ENCODE measurements around the gene ABO.
"Not testable (repeated sequence)": the region's sequence is repeated elsewhere in the genome, so short reads cannot be mapped to it uniquely, and the experiment has no call there.

ABO gene

GRCh38 chr9:133230514-133230913, 44.5 kb downstream of the ABO start:
- not testable (repeated sequence) for H3K4me3 ChIP-seq, H3K27ac ChIP-seq

DNA sequence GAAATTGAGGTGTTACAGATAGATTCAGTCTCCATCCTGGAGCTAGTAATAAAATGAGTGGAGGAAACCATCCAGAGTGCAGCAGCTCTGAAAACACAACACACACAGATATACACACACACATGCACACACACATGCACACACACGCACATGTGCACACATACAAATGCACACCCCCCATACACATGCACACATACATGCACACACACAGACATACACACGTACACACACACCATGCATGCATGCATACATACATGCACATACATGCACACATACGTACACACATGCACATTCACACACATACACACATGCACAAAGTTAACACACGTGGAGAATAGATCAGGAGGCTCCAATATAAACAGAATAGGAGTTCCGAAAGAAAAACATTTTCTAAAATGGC, 44.9 kb downstream of the ABO start:
- Histone ChIP-seq H3K4me3 (no peak overlapping the region), H3K27ac (no peak overlapping the region)

DNA sequence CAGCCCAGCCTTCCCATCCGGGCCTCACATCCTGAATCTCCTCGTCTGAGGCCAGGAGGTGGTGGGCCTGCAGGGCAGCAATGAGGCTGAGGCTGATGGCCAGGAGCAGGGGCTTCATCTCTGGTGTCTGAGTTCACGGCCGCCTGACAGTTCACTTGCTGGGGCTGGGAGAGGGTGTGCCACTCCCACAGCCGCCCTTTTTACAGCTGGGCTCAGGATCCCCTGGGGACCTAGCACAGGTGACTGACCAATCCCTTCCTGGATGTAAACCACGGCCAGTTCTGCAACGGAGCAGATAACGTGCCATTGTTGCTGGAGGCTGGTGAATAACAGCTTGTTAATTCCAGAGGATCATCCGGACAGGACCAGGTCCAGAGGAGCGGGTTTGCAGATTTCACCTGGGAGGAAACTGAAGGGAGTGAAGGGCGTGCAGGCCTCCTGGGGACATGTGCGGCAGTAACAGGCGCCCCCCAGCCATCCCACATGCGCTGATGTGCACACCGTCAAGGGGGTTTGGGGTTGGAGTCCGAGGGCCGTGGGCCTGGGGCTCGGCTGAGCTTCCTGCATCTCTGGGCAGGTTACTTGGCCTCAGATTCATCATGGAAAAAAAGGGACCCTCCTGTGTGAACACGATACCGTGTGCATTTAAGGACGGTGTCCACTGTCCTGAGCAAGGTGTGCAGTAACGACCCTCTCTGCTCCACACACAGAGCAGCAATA, 46.4 kb downstream of the ABO start:
- H3K4me3 ChIP-seq, H3K27ac ChIP-seq: not testable (repeated sequence)

GRCh38 chr9:133227996-133228395, 47.0 kb downstream of the ABO start:
- not testable (repeated sequence) for H3K27ac ChIP-seq, H3K4me3 ChIP-seq

DNA sequence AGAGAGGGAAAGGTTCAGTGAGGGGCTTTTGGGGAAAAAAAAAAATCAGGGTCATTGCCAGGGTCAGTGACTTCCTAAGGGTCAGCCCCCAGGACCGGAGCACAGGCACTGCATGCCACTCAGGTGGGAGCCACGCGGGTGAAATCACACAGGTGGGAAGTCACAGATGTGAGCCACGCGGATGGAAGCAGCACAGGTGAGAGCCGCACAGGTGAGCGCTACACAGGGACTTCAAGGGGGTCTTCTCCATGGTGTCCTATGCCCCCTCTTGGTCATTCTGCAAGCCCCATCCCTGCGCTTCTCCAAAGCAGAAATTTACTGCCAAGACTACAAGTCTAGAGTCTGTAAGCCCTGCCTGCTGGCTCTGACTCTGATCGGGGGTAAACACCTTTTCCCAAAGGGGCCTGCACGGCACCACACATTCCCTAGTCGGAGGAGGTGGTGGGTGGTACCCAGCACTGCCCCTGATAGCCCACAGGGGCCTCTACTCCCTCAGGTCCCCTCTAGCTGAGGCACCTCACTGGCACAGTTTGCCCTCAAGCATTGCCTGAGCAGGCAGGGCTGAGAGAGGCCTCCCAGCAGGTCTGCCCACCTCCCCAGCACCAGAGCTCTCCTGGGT, 47.6 kb downstream of the ABO start:
- H3K27ac ChIP-seq: no peak overlapping the region

DNA sequence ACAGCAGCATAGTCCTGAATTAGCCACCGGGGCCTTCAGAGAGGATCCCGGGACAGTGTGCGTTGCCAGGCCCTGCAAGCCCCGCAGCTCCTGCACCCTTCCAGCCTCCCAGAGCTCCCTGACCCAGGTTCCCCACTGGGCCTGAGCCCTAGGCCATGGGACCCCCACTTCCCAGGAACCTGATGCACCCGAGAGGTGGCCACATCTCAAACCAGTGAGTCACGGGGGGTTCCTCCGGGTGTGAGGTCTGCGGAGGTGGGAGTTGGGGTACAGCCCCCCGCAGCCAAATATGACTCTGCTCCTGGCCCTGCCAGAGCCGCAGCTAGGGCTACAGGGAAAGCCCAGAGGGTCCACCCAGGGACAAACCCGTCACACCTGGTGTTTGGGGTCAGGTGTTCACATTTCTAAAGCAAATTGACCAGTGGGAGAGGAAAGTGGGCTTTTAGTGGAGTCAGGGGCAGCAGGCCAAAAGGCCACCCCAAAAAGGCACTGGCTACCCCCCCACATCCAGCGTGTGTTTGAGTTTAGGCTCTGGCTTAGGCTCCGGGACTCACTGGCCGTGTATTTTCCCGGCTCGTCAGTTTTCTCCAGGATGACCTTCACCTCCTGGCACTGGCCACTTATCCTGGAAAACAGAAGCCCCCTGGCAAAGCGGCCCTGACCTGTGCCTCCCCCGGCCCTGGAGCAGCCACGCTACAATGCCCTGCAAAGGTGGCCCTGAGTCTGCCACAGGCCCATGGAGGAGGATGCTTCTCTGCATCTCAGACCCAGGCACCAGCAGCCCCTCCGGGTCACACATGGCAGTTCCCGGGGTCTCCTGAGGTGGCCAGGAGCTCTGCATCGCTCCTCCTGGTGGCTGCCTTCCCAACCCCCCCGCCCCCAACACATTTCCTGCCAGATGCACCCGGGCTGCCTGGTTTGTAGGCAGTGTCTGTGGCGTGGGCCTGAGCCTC, 48.5 kb downstream of the ABO start:
- Histone ChIP-seq H3K27ac (no peak overlapping the region), H3K4me3 (no peak overlapping the region)

More for the DNA sequence above, 47.6 kb downstream of the ABO start:
- H3K4me3 ChIP-seq: no peak overlapping the region

DNA sequence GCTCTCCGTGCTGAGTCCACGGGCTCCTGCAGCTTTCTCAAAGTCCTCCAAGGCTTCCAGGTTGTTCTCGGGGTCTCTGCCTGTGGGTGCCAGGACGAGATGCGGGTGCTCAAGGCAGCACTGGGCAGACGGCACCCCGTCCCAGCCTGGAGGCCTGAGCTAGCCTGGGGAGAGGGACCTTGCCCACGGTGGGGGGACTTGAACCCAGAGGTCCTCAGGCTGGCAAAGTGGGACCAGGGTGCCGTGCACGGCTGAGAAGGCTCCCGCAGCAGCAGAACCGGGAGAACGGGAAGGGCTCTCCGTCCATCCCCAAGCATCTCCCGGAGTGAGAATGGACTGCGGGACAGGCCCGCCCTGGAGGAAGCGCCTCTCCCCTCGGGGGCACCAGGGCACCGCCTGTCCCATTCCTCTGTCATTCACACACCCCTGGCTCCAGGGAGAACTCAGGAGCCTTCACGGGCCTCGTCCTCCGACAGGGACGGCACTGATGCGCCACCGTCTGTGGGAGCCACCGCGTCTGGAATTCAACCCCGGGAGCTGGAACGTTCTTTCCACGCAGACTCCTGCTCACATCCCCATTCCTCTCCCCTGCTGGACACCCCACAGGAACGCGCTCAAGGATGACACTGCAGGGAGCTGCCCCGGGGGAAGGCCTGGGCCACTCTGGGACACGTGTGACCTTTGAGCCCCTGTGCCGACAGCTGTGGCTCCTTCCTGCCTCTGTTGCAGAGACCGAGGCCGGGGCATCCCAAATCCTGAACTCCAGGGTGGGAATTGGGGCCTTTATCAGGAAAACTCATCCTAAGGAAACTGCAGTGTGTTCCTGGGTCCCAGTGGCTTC, 49.6 kb downstream of the ABO start:
- no peak overlapping the region for H3K27ac ChIP-seq
- no peak overlapping the region for H3K4me3 ChIP-seq

DNA sequence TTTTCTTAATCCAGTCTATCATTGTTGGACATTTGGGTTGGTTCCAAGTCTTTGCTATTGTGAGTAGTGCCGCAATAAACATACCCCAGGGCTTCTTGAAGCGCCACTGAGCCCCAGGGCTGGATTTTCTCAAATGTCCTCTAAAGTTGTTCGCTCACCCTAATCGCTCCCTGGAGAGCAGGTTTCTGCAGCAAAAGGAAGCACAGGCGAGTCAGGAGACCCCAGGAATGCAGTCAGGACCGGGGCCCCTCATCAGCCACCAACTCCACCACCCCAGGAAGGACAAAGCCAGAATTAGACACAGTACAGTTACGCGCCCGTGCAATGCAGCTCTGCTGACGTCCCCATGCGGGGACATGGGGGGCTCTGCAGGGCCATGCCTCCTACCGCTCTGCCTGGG, 50.2 kb downstream of the ABO start:
- Histone ChIP-seq H3K27ac (no peak overlapping the region), H3K4me3 (no peak overlapping the region)

DNA sequence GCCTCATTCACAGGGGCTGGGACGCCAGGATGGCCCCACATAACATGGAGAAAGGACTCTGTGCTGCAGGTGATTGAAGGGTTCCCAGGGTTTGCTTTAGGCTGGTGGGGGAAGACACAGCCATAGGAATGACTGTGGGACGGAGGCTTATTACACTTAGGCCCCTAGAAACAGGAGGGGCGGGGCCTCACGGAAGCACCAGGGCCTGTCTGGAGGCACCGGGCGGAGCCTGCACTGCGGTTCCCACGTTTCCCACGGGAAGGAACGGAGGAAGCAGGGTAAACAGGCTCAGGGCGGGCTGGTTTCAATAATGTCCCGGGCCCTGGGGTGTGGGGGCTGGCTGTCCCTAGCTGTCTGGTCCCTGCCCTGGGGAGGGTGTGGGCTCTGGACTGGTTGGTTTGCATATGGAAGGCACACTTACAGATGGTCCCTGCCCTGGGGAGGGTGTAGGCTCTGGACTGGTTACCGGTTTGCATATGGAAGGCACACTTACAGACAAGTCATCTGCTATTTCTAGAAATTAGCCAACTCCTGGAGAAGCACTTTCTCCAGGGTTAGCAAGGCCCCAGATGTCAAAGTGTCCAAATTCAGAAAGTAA, 51.7 kb downstream of the ABO start:
- not testable (repeated sequence) for H3K4me3 ChIP-seq

DNA sequence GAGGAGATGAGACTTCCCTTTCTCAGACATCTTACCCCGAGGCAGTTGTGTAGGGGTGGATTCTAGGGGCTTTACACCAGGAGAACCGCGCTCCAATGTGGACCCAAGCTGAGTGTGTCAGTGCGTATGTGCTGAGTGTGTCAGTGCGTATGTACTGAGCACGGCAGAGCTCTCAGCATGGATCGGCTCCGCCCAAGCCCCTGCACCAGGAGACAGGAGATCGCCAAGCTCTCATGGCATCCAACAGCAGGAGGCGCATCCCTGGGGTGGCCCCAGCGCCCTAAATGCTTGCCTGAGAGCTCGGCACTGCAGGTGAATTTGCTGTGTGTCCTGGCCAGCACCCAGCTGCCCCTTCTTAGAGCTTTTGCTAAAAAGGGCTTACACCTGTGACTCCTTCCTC, 53.0 kb downstream of the ABO start:
- H3K27ac ChIP-seq, H3K4me3 ChIP-seq: not testable (repeated sequence)

More for the DNA sequence above, 51.7 kb downstream of the ABO start:
- peak overlapping the region in 1 of 21 experiments; percentile 24 for H3K27ac ChIP-seq

GRCh38 chr9:133221177-133221809, 53.7 kb downstream of the ABO start:
- Histone ChIP-seq H3K27ac (no peak overlapping the region), H3K4me3 (no peak overlapping the region)

GRCh38 chr9:133218049-133218975, 56.7 kb downstream of the ABO start:
- not testable (repeated sequence) for H3K27ac ChIP-seq, H3K4me3 ChIP-seq

- H3K27ac ChIP-seq, H3K4me3 ChIP-seq: not testable (repeated sequence)
Measured at GRCh38 chr9:133217333-133217988, 57.5 kb downstream of the ABO start.

DNA sequence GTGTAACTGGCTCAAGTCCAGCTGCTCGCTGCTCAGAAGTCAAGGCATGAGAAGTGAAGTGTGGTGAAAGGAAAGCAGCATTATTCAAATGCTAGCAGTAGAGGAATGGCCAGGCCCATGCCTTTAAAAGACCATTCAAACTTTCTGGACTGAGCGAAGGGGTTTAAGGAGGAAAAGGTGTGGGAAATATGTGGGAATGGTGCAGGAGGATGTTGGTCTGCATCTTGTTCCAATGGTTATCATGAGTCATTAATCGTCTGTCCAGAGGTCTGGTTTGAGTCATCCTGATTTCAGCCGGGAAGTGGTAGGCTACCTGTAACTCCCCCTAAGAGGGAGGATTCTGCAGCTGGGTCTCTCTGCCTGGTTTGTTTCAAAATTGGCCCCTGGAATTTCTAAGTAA, 60.7 kb downstream of the ABO start:
- H3K27ac ChIP-seq, H3K4me3 ChIP-seq: not testable (repeated sequence)

GRCh38 chr9:133210609-133211008, 64.4 kb downstream of the ABO start:
- no peak overlapping the region for H3K4me3 ChIP-seq

GRCh38 chr9:133210202-133210532, 64.8 kb downstream of the ABO start:
- H3K4me3 ChIP-seq: no peak overlapping the region
- H3K27ac ChIP-seq: no peak overlapping the region

More at GRCh38 chr9:133210609-133211008, 64.4 kb downstream of the ABO start:
- H3K27ac ChIP-seq: no peak overlapping the region
